Cardiac muscle cell (in vitro differentiated cells and primary cell): ENCODE measurements around the gene PTPRK. TPM values are rescaled to one million over a fixed set of nuclear protein-coding genes. Genes with fewer than 3 reads are reported as not detected.

Experiments
- DNase-seq, 2 donors: peaks; one replicate each; pipeline versions ENCODE4 v3.0.0 to v3.0.0-alpha.2; 2010 to 2017; ENCODE audit warnings: low read depth in 1 of 2, low spot score in 1 of 2
- H3K27ac ChIP-seq: fragments of 200-600 bp; sonication (generic); 2 replicates; pipeline ENCODE4 v1.5.1; 2016
- H3K27me3 ChIP-seq: fragments of 200-600 bp; sonication (generic); 2 replicates; pipeline ENCODE4 v1.6.0; 2016; ENCODE audit warnings: control low read depth
- H3K36me3 ChIP-seq: fragments of 200-600 bp; sonication (generic); 2 replicates; pipeline ENCODE4 v1.5.1; 2016; ENCODE audit warnings: control low read depth
- H3K4me1 ChIP-seq: fragments of 200-600 bp; sonication (generic); 2 replicates; pipeline ENCODE4 v1.8.1; 2017; ENCODE audit warnings: low read depth, mild to moderate bottlenecking, mixed run types
- H3K4me3 ChIP-seq: fragments of 200-600 bp; sonication (generic); 2 replicates; pipeline ENCODE4 v1.5.1; 2016; ENCODE audit warnings: mild to moderate bottlenecking
- H3K9me3 ChIP-seq: fragments of 200-600 bp; sonication (generic); 2 replicates; pipeline ENCODE4 v1.5.1; 2017; ENCODE audit warnings: low read depth, mild to moderate bottlenecking, control low read depth
- CTCF ChIP-seq: IDR thresholded peaks from 2 replicates; pipeline ENCODE4 v1.5.1; 2012; ENCODE audit warnings: low read depth, mild to moderate bottlenecking, low read length
- polyA plus RNA-seq: library from polyadenylated mRNA; unstranded; fragments of >200 nt; fragmentation: Nextera tagmentation; extraction: Ambion mirVana; gene quantifications from 2 replicates; pipeline ENCODE4 v1.2.1, GENCODE V29; 2016
- total RNA-seq: library from RNA; depleted of rRNA; stranded (reverse); fragments of >200 nt; gene quantifications from 2 replicates; pipeline ENCODE4 v1.2.3, GENCODE V29; 2016

Gene PTPRK
- total and polyA plus RNA-seq, 2 experiments from 2014 or later = 48.3 to 73.1 TPM

GRCh38 chr6:128376952-128377503 is 143.4 kb downstream of the PTPRK start:
- Histone ChIP-seq H3K4me1 (no peaks in the 10 kb centered on the region), H3K27ac (no peak overlapping the region), H3K27me3 (no peaks in the 10 kb centered on the region), H3K4me3 (no peak overlapping the region), H3K9me3 (no peaks in the 10 kb centered on the region), H3K36me3 (peaks cover 5% of the 10 kb centered on the region)
- no peak for TF ChIP-seq CTCF
- no peak for DNase-seq

- no peak for TF ChIP-seq CTCF
Observed at GRCh38 chr6:128371136-128371535, 149.3 kb downstream of the PTPRK start.

GRCh38 chr6:128370072-128370471 is 150.3 kb downstream of the PTPRK start:
- H3K4me1 ChIP-seq = peaks cover 19% of the 10 kb centered on the region
- H3K36me3 ChIP-seq = no peaks in the 10 kb centered on the region
- H3K9me3 ChIP-seq = no peaks in the 10 kb centered on the region
- H3K27ac ChIP-seq = no peak overlapping the region
- no peak overlapping the region for H3K4me3 ChIP-seq
- peak in 1 of 2 donors; percentile 52 for DNase-seq
- TF ChIP-seq CTCF = no peak
- no peaks in the 10 kb centered on the region for H3K27me3 ChIP-seq

More at GRCh38 chr6:128371136-128371535, 149.3 kb downstream of the PTPRK start:
- Histone ChIP-seq H3K36me3 (no peaks in the 10 kb centered on the region), H3K27me3 (no peaks in the 10 kb centered on the region), H3K9me3 (no peaks in the 10 kb centered on the region), H3K27ac (no peak overlapping the region), H3K4me3 (no peak overlapping the region), H3K4me1 (peaks cover 12% of the 10 kb centered on the region)
- no peak for DNase-seq

GRCh38 chr6:128368213-128368944 is 152.0 kb downstream of the PTPRK start:
- Histone ChIP-seq H3K36me3 (no peaks in the 10 kb centered on the region), H3K4me1 (peaks cover 23% of the 10 kb centered on the region), H3K27ac (no peak overlapping the region), H3K4me3 (no peak overlapping the region), H3K9me3 (no peaks in the 10 kb centered on the region), H3K27me3 (no peaks in the 10 kb centered on the region)
- DNase-seq = no peak
- no peak for TF ChIP-seq CTCF

- no peaks in the 10 kb centered on the region for H3K27me3 ChIP-seq
- no peak overlapping the region for H3K4me3 ChIP-seq
- H3K36me3 ChIP-seq = no peaks in the 10 kb centered on the region
- no peak for TF ChIP-seq CTCF
- DNase-seq = no peak
- peaks cover 23% of the 10 kb centered on the region for H3K4me1 ChIP-seq
- no peaks in the 10 kb centered on the region for H3K9me3 ChIP-seq
- no peak overlapping the region for H3K27ac ChIP-seq
Observed at GRCh38 chr6:128367437-128367836, 153.0 kb downstream of the PTPRK start.
